Stimulated activated CD4-positive, alpha-beta T cell treated with anti-CD3 and anti-CD28 coated beads, Interleukin-2, amount 100 ng/mL, for 4 hours (primary cell): ENCODE measurements around the gene LRP1B.
"Not testable (repeated sequence)": the region's sequence is repeated elsewhere in the genome, so short reads cannot be mapped to it uniquely, and the experiment has no call there.

ENCODE experiments used
- DNase-seq: peaks from one replicate; pipeline ENCODE4 v3.0.0-alpha.2; 2020; ENCODE audit warnings: low read depth

Gene LRP1B

GRCh38 chr2:141887363-141887762, 243.5 kb downstream of the LRP1B start:
- no peak for DNase-seq

- DNase-seq = no peak
Observed at GRCh38 chr2:141878016-141878415, 252.8 kb downstream of the LRP1B start.

- DNase-seq = no peak
Observed at GRCh38 chr2:141871913-141872634, 258.7 kb downstream of the LRP1B start.

- DNase-seq = no peak
Observed at GRCh38 chr2:141869572-141869971, 261.2 kb downstream of the LRP1B start.

- no peak for DNase-seq
Observed at GRCh38 chr2:141863964-141864363, 266.9 kb downstream of the LRP1B start.

- no peak for DNase-seq
Observed at GRCh38 chr2:141856215-141856919, 274.4 kb downstream of the LRP1B start.

GRCh38 chr2:141848191-141848590, 282.6 kb downstream of the LRP1B start:
- no peak for DNase-seq

GRCh38 chr2:141844231-141844630, 286.6 kb downstream of the LRP1B start:
- DNase-seq = no peak

- DNase-seq = no peak
Observed at GRCh38 chr2:141835103-141835502, 295.7 kb downstream of the LRP1B start.

- DNase-seq = no peak
Observed at GRCh38 chr2:141828761-141829160, 302.1 kb downstream of the LRP1B start.

GRCh38 chr2:141824790-141825189, 306.0 kb downstream of the LRP1B start:
- DNase-seq = no peak

- no peak for DNase-seq
Observed at GRCh38 chr2:141820893-141821292, 309.9 kb downstream of the LRP1B start.

GRCh38 chr2:141815320-141815719, 315.5 kb downstream of the LRP1B start:
- not testable (repeated sequence) for DNase-seq

- no peak for DNase-seq
Observed at GRCh38 chr2:141814150-141814549, 316.7 kb downstream of the LRP1B start.

- no peak for DNase-seq
Observed at GRCh38 chr2:141810148-141810547, 320.7 kb downstream of the LRP1B start.

- DNase-seq = no peak
Observed at GRCh38 chr2:141806090-141806489, 324.7 kb downstream of the LRP1B start.

- no peak for DNase-seq
Observed at GRCh38 chr2:141805302-141805701, 325.5 kb downstream of the LRP1B start.

- no peak for DNase-seq
Observed at GRCh38 chr2:141796449-141796848, 334.4 kb downstream of the LRP1B start.

GRCh38 chr2:141791521-141791920, 339.3 kb downstream of the LRP1B start:
- DNase-seq = no peak

- no peak for DNase-seq
Observed at GRCh38 chr2:141782574-141782973, 348.2 kb downstream of the LRP1B start.

- no peak for DNase-seq
Observed at GRCh38 chr2:141778315-141778835, 352.4 kb downstream of the LRP1B start.

- DNase-seq = no peak
Observed at GRCh38 chr2:141770530-141770929, 360.3 kb downstream of the LRP1B start.

- DNase-seq = no peak
Observed at GRCh38 chr2:141767691-141768090, 363.1 kb downstream of the LRP1B start.
